B cell (primary cell): ENCODE data around the gene PDCD11. TPM values are rescaled to one million over a fixed set of nuclear protein-coding genes. Genes with fewer than 3 reads are reported as not detected.

ENCODE experiments used
- ATAC-seq: fragments of 200-7000 bp; cut with Tn5 transposase; one replicate; pipeline ENCODE4 v1.10.0; 2021; ENCODE audit warnings: low read depth, mild to moderate bottlenecking, moderate number of reproducible peaks, moderate library complexity
- CTCF ChIA-PET: fragments of 350-600 bp; sonication (Branson Sonifier 250); formaldehyde crosslinking; loops from one replicate; lab custom pipeline; 2021; ENCODE audit warnings: antibody characterized with exemption, inconsistent platforms; lab: Charles Lee
- POLR2A ChIA-PET: fragments of 350-600 bp; sonication (Branson Sonifier 250); formaldehyde crosslinking; loops from one replicate; lab custom pipeline; 2021; ENCODE audit warnings: antibody characterized with exemption; lab: Charles Lee
- DNase-seq: peaks from one replicate; pipeline ENCODE4 v3.0.0; 2013
- H2AFZ ChIP-seq: 2 replicates; pipeline ENCODE4 v1.6.1; 2012; ENCODE audit warnings: mild to moderate bottlenecking, low read depth, low read length; ENCODE audit not compliant: insufficient read depth, poor library complexity, severe bottlenecking
- H3K27ac ChIP-seq, 2 donors: 1 replicate in 1 of 2; 2 replicates in 1 of 2; pipeline ENCODE4 v1.5.1; 2012 to 2013; ENCODE audit warnings: low read length in 2 of 2, mild to moderate bottlenecking in 2 of 2, moderate library complexity in 1 of 2
- H3K27me3 ChIP-seq, 4 experiments: fragments of 200-600 bp in 1 of 4; sonication (generic) in 1 of 4; replicated peaks in 1 of 4; 1 replicate in 2 of 4; 2 replicates in 2 of 4; pipeline versions ENCODE4 v1.6.1 to v1.7.0; 2013 to 2016; ENCODE audit warnings: low read length in 3 of 4, mild to moderate bottlenecking in 2 of 4, mixed read lengths in 1 of 4, moderate library complexity in 1 of 4; ENCODE audit not compliant: insufficient read depth in 4 of 4, control insufficient read depth in 3 of 4; ENCODE audit errors: control extremely low read depth in 1 of 4
- H3K36me3 ChIP-seq, 2 experiments: replicated peaks in 1 of 2; 1 replicate in 1 of 2; 2 replicates in 1 of 2; pipeline versions ENCODE4 v1.6.1 to v1.7.1; 2013; ENCODE audit warnings: low read length in 1 of 2; ENCODE audit not compliant: insufficient read depth in 2 of 2, control insufficient read depth in 1 of 2; ENCODE audit errors: control extremely low read depth in 1 of 2, extremely low read depth in 1 of 2
- H3K4me1 ChIP-seq, 2 donors: fragments of 200-600 bp in 1 of 2; sonication (generic) in 1 of 2; 1 replicate in 1 of 2; 2 replicates in 1 of 2; pipeline versions ENCODE4 v1.5.1 to v1.6.1; 2013 to 2017; ENCODE audit warnings: low read length in 2 of 2; ENCODE audit not compliant: control insufficient read depth in 2 of 2, insufficient read depth in 2 of 2
- H3K4me2 ChIP-seq: replicated peaks from 2 replicates; pipeline ENCODE3; 2012; ENCODE audit warnings: mild to moderate bottlenecking, low read depth, low read length; ENCODE audit not compliant: poor library complexity, severe bottlenecking
- H3K4me3 ChIP-seq, 5 experiments: fragments of 200-600 bp in 1 of 5; sonication (generic) in 1 of 5; 1 replicate in 3 of 5; 2 replicates in 2 of 5; pipeline versions ENCODE4 v1.5.1 to v1.7.0; 2011 to 2016; ENCODE audit warnings: low read length in 4 of 5, mild to moderate bottlenecking in 4 of 5, low read depth in 2 of 5, control low read depth in 1 of 5, moderate library complexity in 1 of 5; ENCODE audit not compliant: insufficient read depth in 1 of 5; ENCODE audit errors: control extremely low read depth in 1 of 5, extremely low read depth in 1 of 5
- H3K79me2 ChIP-seq: fragments of 200-600 bp; sonication (generic); one replicate; pipeline ENCODE4 v1.6.0; 2016; ENCODE audit warnings: low read length; ENCODE audit not compliant: control insufficient read depth, insufficient read depth
- H3K9ac ChIP-seq: fragments of 200-600 bp; sonication (generic); 2 replicates; pipeline ENCODE4 v1.6.1; 2017; ENCODE audit warnings: mild to moderate bottlenecking, low read length, moderate library complexity
- H3K9me3 ChIP-seq, 3 donors: one replicate each; pipeline versions ENCODE4 v1.6.1 to v1.7.1; 2013; ENCODE audit warnings: low read length in 2 of 3; ENCODE audit not compliant: control insufficient read depth in 2 of 3, insufficient read depth in 1 of 3; ENCODE audit errors: control extremely low read depth in 1 of 3
- H4K20me1 ChIP-seq: 2 replicates; pipeline ENCODE4 v1.6.0; 2012; ENCODE audit warnings: mild to moderate bottlenecking, low read length; ENCODE audit not compliant: insufficient read depth, control insufficient read depth, poor library complexity, severe bottlenecking
- H3K27ac Mint-ChIP-seq: one replicate; pipeline ENCODE4 v1.8.0; 2021; ENCODE audit warnings: mixed read lengths
- H3K27me3 Mint-ChIP-seq: one replicate; pipeline ENCODE4 v1.8.0; 2021; ENCODE audit warnings: mixed read lengths
- H3K4me1 Mint-ChIP-seq: one replicate; pipeline ENCODE4 v1.8.0; 2021; ENCODE audit warnings: mixed read lengths
- H3K4me3 Mint-ChIP-seq: one replicate; pipeline ENCODE4 v1.8.0; 2021; ENCODE audit warnings: mixed read lengths
- H3K9me3 Mint-ChIP-seq: one replicate; pipeline ENCODE4 v1.8.0; 2022; ENCODE audit warnings: mixed read lengths; ENCODE audit not compliant: insufficient read depth
- EZH2 ChIP-seq: IDR thresholded peaks from 2 replicates; pipeline ENCODE4 v1.6.1; 2012; ENCODE audit warnings: borderline replicate concordance, low read depth, mild to moderate bottlenecking, moderate library complexity, low read length; ENCODE audit not compliant: insufficient read depth, poor library complexity, severe bottlenecking
- WGBS: methylation state at CpG from one replicate; pipeline ENCODE4 v1.1.5; 2013; ENCODE audit warnings: missing lambda C conversion rate; ENCODE audit not compliant: insufficient coverage; 5-methylcytosine and 5-hydroxymethylcytosine counted together
- intact Hi-C: fragments of 100-400 bp; cut with micrococcal nuclease; formaldehyde crosslinking; loops from one replicate; pipeline ENCODE4 v1.10.0; 2022
- polyA plus RNA-seq: library from polyadenylated mRNA; depleted of rRNA; stranded (reverse); fragments of >200 nt; gene quantifications from 2 replicates; pipeline ENCODE4 v1.2.3, GENCODE V29; 2012
- total RNA-seq, 2 donors: library from RNA; stranded (reverse); fragments of 120-200 nt in 1 of 2; gene quantifications; 1 replicate in 1 of 2; 2 replicates in 1 of 2; pipeline versions ENCODE4 v1.2.3 to v1.2.4, GENCODE V29; 2013 to 2022
- TF ChIP-seq, protein P1 (sequence below): fragments of 200-600 bp; IDR thresholded peaks from one replicate; pipeline ENCODE4 v1.8.0; 2022; ENCODE audit warnings: antibody characterized with exemption, mild to moderate bottlenecking

The PDCD11 gene
- total and polyA plus RNA-seq, 2 donors (not counting 1 experiment from before 2014, with no cell fraction given), result 15.9 to 42.3 TPM

DNA sequence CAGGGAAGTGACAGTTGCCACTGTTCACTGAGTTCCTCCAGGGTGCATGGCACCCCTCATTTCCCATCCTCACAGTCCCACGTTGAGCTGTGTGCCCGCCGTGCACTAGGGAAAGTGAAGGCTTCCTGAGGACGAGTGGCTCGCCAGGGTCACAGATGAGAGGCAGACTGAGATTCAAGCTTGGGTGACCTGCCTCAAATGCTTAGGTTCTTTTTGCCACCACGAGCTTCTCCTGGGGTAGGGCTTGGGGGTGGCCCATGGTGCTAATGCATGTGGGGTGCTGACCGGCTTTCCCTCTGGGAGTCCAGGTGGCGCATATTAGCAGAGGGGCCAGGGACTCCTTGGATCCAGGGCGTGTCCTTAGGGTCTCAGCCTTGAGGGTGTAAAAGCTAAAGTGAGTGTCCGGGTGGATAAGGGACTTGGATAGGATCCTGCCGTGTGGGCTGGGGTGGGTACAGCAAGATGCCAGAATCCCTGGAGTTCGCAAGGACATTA is 53.8 kb downstream of the PDCD11 start:
- Histone ChIP-seq H3K4me3 (peak overlapping the region in 1 of 5 experiments; percentile 91), H3K36me3 (peaks cover 0 to 22% of the 10 kb centered on the region in 2 experiments), H3K9me3 (no peaks in the 10 kb centered on the region), H3K4me1 (peaks cover 20 to 39% of the 10 kb centered on the region in 2 donors), H4K20me1 (no peaks in the 10 kb centered on the region), H3K27ac (no peak overlapping the region), H3K9ac (peak overlapping the region; percentile 90), H3K79me2 (peaks cover 18% of the 10 kb centered on the region), H2AFZ (no peak overlapping the region), H3K4me2 (peak overlapping the region; percentile 98), H3K27me3 (peaks cover 0 to 6% (median 0%) of the 10 kb centered on the region in 4 experiments)
- H3K27ac Mint-ChIP-seq, result peak overlapping the region; percentile 91
- DNase-seq (no peak), ATAC-seq (no peak)
- no peaks in the 10 kb centered on the region for H3K9me3 Mint-ChIP-seq
- intact Hi-C loops, result no loop called here
- WGBS, result 85% methylated on average over 12 of the region's 12 CpGs
- ChIA-PET CTCF (interaction anchor here (1.0 to 7.1 kb wide), 4 partner anchors 22 to 33 kb away, joined by 3 to 50 read pairs (median 18); no protein-coding TSS in a partner anchor), POLR2A (no interaction called here)
- peaks cover 42% of the 10 kb centered on the region for H3K4me1 Mint-ChIP-seq
- TF ChIP-seq, protein P1, sequence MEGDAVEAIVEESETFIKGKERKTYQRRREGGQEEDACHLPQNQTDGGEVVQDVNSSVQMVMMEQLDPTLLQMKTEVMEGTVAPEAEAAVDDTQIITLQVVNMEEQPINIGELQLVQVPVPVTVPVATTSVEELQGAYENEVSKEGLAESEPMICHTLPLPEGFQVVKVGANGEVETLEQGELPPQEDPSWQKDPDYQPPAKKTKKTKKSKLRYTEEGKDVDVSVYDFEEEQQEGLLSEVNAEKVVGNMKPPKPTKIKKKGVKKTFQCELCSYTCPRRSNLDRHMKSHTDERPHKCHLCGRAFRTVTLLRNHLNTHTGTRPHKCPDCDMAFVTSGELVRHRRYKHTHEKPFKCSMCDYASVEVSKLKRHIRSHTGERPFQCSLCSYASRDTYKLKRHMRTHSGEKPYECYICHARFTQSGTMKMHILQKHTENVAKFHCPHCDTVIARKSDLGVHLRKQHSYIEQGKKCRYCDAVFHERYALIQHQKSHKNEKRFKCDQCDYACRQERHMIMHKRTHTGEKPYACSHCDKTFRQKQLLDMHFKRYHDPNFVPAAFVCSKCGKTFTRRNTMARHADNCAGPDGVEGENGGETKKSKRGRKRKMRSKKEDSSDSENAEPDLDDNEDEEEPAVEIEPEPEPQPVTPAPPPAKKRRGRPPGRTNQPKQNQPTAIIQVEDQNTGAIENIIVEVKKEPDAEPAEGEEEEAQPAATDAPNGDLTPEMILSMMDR, result no peak
- no peak for TF ChIP-seq EZH2
- H3K27me3 Mint-ChIP-seq, result no peaks in the 10 kb centered on the region
- H3K4me3 Mint-ChIP-seq, result peak overlapping the region; percentile 93
